ENCODE measurements around the gene JTB. TPM values are rescaled to one million over a fixed set of nuclear protein-coding genes. Genes with fewer than 3 reads are reported as not detected.

Gene JTB
- total RNA-seq, 1 experiment from 2014 or later: 115 TPM

- no peak for TF ChIP-seq CTCF (IDR thresholded peaks at IDR 0.05; ENCODE audit: unreplicated experiment)
- Mint-ChIP-seq H3K36me3 (ENCODE audit: insufficient read depth, unreplicated experiment) (peaks cover 23% of the 10 kb centered on the region), H3K4me3 (ENCODE audit: low read depth, unreplicated experiment) (no peak overlapping the region), H3K9me3 (ENCODE audit: low read depth, unreplicated experiment) (no peaks in the 10 kb centered on the region), H3K27me3 (ENCODE audit: unreplicated experiment) (no peaks in the 10 kb centered on the region), H3K27ac (ENCODE audit: unreplicated experiment) (no peak overlapping the region), H3K4me1 (ENCODE audit: low read depth, unreplicated experiment) (peaks cover 15% of the 10 kb centered on the region)
- DNase-seq: no peak
- CTCF ChIA-PET: no interaction called here
- BruUV-seq (replicated peaks): no TSS peak
- intact Hi-C loops (cut with micrococcal nuclease; ENCODE audit: unreplicated experiment): no loop called here
These were observed 22.6 kb downstream of the JTB start for GRCh38 chr1:153954826-153955225.

- BruUV-seq (replicated peaks): no TSS peak
- Mint-ChIP-seq H3K4me3 (ENCODE audit: low read depth, unreplicated experiment) (no peak overlapping the region), H3K27ac (ENCODE audit: unreplicated experiment) (no peak overlapping the region), H3K27me3 (ENCODE audit: unreplicated experiment) (no peaks in the 10 kb centered on the region), H3K36me3 (ENCODE audit: insufficient read depth, unreplicated experiment) (peaks cover 17% of the 10 kb centered on the region), H3K4me1 (ENCODE audit: low read depth, unreplicated experiment) (peaks cover 13% of the 10 kb centered on the region), H3K9me3 (ENCODE audit: low read depth, unreplicated experiment) (no peaks in the 10 kb centered on the region)
- no peak for TF ChIP-seq CTCF (IDR thresholded peaks at IDR 0.05; ENCODE audit: unreplicated experiment)
- intact Hi-C loops (cut with micrococcal nuclease; ENCODE audit: unreplicated experiment): no loop called here
- DNase-seq: no peak
- CTCF ChIA-PET: interaction anchor here (1.0 kb wide), 1 partner anchor 9 kb away, joined by 3 read pairs; the partner anchor contains the start of gene SLC39A1
These were observed 23.6 kb downstream of the JTB start for GRCh38 chr1:153953859-153954365.

GRCh38 chr1:153951801-153952200, 25.7 kb downstream of the JTB start:
- H3K4me3 Mint-ChIP-seq (ENCODE audit: low read depth, unreplicated experiment): no peak overlapping the region
- DNase-seq: no peak
- no peak overlapping the region for H3K27ac Mint-ChIP-seq (ENCODE audit: unreplicated experiment)
- intact Hi-C loops (cut with micrococcal nuclease; ENCODE audit: unreplicated experiment): no loop called here
- H3K9me3 Mint-ChIP-seq (ENCODE audit: low read depth, unreplicated experiment): no peaks in the 10 kb centered on the region
- no TSS peak for BruUV-seq (replicated peaks)
- peaks cover 8% of the 10 kb centered on the region for H3K4me1 Mint-ChIP-seq (ENCODE audit: low read depth, unreplicated experiment)
- CTCF ChIA-PET: no interaction called here
- no peaks in the 10 kb centered on the region for H3K27me3 Mint-ChIP-seq (ENCODE audit: unreplicated experiment)
- TF ChIP-seq CTCF (IDR thresholded peaks at IDR 0.05; ENCODE audit: unreplicated experiment): no peak
- H3K36me3 Mint-ChIP-seq (ENCODE audit: insufficient read depth, unreplicated experiment): peaks cover 10% of the 10 kb centered on the region

- Mint-ChIP-seq H3K9me3 (ENCODE audit: low read depth, unreplicated experiment) (no peaks in the 10 kb centered on the region), H3K27ac (ENCODE audit: unreplicated experiment) (no peak overlapping the region), H3K4me1 (ENCODE audit: low read depth, unreplicated experiment) (peaks cover 9% of the 10 kb centered on the region), H3K4me3 (ENCODE audit: low read depth, unreplicated experiment) (no peak overlapping the region), H3K27me3 (ENCODE audit: unreplicated experiment) (no peaks in the 10 kb centered on the region), H3K36me3 (ENCODE audit: insufficient read depth, unreplicated experiment) (peaks cover 16% of the 10 kb centered on the region)
- intact Hi-C loops (cut with micrococcal nuclease; ENCODE audit: unreplicated experiment): no loop called here
- CTCF ChIA-PET: no interaction called here
- no TSS peak for BruUV-seq (replicated peaks)
- DNase-seq: no peak
- TF ChIP-seq CTCF (IDR thresholded peaks at IDR 0.05; ENCODE audit: unreplicated experiment): no peak
These were observed 26.3 kb downstream of the JTB start for GRCh38 chr1:153951183-153951582.

Measured in Calu3 (cell line).